ENCODE results near the gene ZC3H12C.
"Not testable (repeated sequence)": the region's sequence is repeated elsewhere in the genome, so short reads cannot be mapped to it uniquely, and the experiment has no call there.

ZC3H12C gene

GRCh38 chr11:110182886-110183285 lies 89.7 kb downstream of the ZC3H12C start:
- DNase-seq, result no peak

GRCh38 chr11:110184456-110184855 lies 91.3 kb downstream of the ZC3H12C start:
- no peak for DNase-seq

- DNase-seq, result no peak
These were observed 92.0 kb downstream of the ZC3H12C start for GRCh38 chr11:110185121-110185591.

DNA sequence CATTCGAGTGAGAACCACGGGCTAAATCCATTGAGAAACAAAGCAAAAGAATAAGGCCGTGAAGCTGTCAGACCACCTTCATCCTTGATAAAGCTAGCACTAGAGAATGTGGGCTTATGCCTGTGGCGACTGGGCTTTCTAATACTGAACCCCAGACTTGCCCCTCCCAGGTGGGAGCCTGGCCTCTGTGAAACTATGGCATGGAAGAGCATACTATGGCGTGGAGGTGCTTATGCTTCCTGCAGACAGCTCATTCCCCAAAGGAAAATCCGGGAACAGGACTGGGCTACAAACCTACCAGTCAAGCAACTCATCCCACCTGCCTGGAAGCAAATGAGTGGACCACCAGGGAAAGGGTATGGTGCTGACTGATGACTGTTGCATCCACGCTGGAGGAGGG lies 92.4 kb downstream of the ZC3H12C start:
- DNase-seq, result no peak

- no peak for DNase-seq
These were observed 93.3 kb downstream of the ZC3H12C start for GRCh38 chr11:110186456-110186855.

GRCh38 chr11:110186867-110187266 lies 93.7 kb downstream of the ZC3H12C start:
- DNase-seq, result no peak

DNA sequence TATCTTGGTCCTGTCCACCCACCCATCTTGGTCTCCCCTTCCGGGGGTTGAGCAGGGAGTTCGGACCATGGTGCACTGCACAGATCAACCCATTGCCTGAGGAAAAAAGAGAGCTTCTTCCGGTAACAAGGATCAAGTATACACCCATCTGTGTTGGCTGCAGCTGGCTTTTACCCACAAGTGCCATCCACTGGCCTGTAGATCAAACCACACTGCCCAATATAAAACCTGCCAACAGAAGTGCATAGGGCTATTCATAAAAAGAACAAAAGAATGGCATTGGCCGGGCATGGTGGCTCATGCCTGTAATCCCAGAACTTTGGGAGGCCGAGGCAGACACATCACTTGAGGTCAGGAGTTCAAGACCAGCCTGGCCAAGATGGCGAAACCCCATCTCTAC lies 94.5 kb downstream of the ZC3H12C start:
- no peak for DNase-seq

DNA sequence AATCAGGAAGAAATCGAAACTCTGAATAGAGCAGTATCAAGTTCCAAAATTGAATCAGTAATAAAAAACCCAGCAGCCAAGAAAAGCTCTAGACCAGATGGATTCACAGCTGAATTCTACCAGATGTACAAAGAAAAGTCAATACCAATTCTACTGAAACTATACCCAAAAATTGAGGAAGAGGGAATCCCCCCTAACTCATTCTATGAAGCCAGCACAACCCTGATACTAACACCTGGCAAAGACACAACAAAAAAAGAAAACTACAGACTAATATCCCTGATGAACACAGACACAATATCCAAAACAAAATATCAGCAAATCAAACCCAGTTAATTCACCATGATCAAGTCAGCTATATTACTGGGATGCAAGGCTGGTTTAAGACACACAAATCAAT lies 97.7 kb downstream of the ZC3H12C start:
- no peak for DNase-seq

DNA sequence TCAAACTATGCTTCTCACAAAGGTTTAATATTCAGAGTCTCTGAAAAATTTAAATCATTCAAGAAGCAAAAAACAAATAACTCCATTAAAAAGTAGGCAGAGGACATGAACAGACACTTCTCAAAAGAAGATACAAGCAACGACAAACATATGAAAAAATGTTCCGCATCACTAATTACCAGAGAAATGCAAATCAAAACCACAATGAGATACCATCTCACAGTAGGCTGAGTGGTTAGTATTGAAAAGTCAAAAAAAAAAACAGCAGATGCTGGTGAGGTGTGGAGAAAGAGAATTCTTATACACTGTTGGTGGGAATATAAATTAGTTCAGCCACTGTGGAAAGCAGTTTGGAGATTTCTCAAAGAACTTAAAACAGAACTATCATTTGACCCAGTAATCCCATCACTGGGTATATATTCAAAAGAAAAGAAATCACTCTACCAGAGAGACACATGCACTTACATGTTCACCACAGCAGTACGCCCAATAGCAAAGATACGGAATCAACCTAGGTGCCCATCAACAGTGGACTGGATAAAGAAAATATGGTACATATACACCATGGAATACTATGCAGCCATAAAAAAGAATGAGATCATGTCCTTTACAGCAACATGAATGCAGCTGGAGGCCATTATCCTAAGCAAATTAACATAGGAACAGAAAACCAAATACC lies 99.6 kb downstream of the ZC3H12C start:
- DNase-seq, result not testable (repeated sequence)

GRCh38 chr11:110194211-110194766 lies 101.1 kb downstream of the ZC3H12C start:
- not testable (repeated sequence) for DNase-seq

- DNase-seq, result no peak
These were observed 103.1 kb downstream of the ZC3H12C start for GRCh38 chr11:110196241-110196754.

- DNase-seq, result no peak
These were observed 103.8 kb downstream of the ZC3H12C start for GRCh38 chr11:110196884-110197420.

GRCh38 chr11:110198031-110198729 lies 105.0 kb downstream of the ZC3H12C start:
- DNase-seq, result no peak

DNA sequence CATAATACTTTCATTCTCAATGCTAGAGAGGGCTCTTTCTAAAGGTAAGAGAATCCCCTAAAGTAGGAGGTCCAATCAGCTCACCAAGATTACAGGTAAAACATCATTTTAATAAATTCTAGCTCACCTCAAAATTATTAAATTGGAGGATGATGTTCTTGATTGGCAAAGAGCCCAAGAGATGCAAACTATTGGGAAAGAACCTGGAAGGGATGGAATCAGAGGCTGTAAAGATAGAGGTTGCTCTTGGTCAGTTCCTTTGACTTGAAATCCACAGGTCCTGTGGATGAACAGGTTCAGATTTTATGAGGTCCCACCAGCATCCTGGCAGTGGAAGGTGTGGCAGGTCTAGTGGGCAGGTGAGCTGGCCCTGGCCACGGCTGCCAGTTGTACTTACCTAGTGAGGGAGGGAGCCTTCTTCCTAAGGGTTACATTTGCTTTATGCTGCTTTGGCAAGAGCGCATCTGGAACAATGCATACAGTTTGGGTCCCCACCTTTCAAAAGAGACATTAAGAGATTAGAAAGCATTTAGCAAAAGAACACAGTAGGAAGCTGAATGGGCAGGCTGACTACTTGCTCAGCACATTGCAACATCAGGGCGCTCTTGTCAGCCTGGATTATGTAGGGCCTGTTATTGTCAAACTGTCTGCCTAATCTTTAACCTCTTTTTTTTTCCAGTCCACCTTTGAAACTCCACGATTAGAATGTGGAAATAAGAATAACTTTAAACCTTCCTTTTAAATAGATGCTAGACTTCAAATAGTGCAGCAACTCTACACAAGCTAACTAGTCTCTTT lies 106.2 kb downstream of the ZC3H12C start:
- no peak for DNase-seq

- no peak for DNase-seq
These were observed 107.0 kb downstream of the ZC3H12C start for GRCh38 chr11:110200241-110200640.

DNA sequence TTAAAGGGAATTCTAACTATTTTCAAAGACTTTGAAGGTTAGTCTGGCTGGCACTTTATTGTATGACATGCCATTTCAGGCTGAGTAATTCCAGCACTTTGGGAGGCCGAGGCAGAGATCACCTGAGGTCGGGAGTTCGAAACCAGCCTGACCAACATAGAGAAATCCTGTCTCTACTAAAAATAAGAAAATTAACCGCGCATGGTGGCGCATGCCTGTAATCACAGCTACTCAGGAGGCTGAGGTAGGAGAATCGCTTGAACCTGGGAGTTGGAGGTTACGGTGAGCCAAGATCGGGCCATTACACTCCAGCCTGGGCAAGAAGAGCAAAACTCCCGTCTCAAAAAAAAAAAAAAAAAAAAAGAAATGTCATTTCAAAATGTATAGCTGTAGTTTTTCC lies 107.6 kb downstream of the ZC3H12C start:
- DNase-seq, result no peak

DNA sequence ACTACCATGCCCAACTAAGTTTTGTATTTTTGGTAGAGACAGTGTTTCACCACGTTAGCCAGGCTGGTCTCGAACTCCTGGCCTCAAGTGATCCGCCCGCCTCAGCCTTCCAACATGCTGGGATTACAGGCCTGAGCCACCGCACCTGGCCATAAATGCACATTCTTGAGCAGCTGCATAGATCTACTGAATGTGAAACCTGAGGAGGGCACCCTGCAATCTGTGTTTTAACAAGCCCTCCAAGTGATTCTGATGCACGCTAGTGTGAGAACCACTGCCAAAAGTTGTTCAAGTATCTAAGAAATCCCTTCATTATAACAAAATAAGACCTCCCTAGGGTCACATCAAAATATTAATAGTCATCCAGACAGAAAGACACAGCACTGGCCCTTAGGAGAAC lies 113.9 kb downstream of the ZC3H12C start:
- no peak for DNase-seq

DNA sequence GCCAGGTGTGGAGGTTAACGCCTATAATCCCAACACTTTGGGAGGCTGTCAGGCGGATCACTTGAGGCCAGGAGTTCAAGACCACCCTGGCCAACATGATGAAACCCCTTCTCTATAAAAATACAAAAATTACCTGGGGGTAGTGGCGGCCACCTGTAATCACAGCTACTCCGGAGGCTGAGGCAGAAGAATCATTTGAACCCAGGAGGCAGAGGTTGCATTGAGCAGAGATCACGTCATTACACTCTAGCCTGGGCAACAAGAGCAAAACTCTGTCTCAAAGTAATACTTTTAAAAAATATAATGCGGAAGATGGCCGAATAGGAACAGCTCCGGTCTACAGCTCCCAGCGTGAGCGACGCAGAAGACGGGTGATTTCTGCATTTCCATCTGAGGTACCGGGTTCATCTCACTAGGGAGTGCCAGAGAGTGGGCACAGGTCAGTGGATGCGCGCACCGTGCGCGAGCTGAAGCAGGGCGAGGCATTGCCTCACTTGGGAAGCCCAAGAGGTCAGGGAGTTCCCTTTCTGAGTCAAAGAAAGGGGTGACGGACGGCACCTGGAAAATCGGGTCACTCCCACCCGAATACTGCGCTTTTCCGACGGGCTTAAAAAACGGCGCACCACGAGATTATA lies 115.6 kb downstream of the ZC3H12C start:
- DNase-seq, result peak; percentile 31

- not testable (repeated sequence) for DNase-seq
These were observed 116.1 kb downstream of the ZC3H12C start for GRCh38 chr11:110209313-110209694.

DNA sequence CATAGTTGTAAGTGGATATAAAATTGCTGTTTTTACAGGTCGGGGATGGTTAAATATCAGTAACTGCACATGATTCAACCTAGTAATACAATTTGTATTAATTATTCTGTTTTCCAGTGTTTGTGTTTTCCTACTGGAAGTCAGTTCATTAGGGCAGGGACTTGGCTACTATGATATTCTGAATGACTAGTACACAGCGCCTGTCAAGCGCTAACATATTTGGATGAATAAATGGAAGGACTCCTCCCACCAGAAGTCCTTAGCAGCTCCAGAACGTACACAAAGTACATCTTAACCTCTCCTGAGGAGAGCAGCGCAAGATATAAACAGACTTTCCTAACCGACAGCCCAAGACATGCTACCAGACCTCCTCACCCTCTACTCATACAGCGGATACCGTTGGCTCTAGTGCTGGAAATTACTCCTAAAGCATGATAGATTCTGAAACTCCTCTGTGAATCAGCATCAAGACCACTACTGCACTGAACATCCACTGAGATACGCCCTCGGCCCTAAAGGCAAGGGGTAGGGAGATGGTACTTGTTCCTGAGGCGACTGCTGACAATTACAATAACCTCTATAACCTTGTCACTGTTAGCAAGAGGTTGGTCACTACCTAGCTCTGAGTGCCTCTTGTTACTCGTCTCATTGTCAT lies 124.2 kb downstream of the ZC3H12C start:
- no peak for DNase-seq

DNA sequence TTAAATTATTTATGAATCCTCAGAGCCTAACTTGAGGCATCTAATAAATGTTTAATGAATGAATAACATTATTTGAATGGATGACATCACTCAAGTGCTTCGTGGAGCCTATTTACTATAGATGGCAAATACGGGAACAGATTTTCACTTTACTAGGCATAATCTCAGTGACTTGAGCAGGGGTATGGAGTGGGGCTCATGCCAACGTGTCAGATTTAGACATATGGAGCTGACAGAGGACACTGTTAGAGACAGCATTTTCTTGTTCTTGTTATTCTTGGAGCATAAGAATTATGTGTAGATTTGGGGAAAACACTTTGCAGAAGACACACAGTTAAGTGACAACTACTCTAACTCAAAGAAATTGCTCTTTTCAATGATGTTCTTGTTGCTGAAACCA lies 124.7 kb downstream of the ZC3H12C start:
- no peak for DNase-seq
